Adipose tissue (tissue), 3 donors: Measurements from ENCODE around the gene LRRC7. TPM values are rescaled to one million over a fixed set of nuclear protein-coding genes. Genes with fewer than 3 reads are reported as not detected.

Experiments
- H3K27ac ChIP-seq: one replicate; pipeline ENCODE4 v1.5.1; 2013; ENCODE audit warnings: low read depth, low read length
- WGBS, 3 donors: extraction: QIAGEN DNeasy Blood & Tissue Kit; methylation state at CpG; one replicate each; pipeline ENCODE4 v1.1.7; 2013; 5-methylcytosine and 5-hydroxymethylcytosine counted together
- polyA plus RNA-seq, 3 donors: library from polyadenylated mRNA; stranded (reverse); fragments of 200-250 nt; gene quantifications; one replicate each; pipeline ENCODE4 v1.2.3, GENCODE V29; 2013
- donor health status: healthy with polysubstance abuse.
- donor health status: Bipolar disorder and iron deficiency.
- donor health status: healthy.

Gene LRRC7
- polyA plus RNA-seq = under 1 TPM in 2 of 3 donors, not detected in 1; 0.04 to 0.22 TPM

DNA sequence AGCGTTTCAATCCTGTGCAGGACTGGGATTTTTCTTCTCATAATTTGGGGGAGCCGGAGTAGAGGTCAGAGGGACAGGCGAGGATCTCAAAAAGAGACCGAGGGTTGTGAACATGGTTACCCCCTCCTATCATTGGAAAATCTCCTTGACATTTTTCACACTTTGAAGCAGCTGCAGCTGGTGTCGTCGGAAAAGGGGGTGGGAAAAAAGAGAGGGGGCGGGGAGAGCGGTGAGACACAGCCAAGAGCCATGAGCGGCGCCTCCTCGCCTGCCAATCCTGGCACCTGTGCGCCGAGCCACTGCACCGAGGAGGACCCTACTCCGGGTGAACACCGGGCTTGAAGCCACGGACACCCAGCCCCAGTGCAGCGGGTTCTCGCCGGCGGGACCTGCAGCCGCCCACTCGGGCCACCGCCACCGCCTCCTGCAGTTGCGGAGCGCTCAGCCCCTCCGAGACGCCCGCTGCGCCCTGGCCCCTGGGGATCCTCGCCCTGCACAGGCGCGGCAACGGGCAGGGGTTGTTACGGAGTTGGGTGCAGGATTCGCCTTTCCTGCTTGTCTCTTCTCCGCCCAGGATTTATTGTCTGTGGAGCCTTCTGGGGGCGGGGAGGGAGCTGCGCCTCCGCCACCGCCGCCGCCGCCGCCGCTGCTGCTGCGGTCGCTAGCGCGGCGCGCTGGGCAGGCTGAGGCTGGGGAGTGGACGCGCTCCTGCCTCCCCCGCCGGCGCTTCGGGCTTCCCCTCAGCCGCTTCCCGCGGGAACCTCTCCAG is at the start of gene LRRC7:
TSS of gene LRRC7 (plus strand) at position 271 of the 769 bp plus-strand sequence. CDS start 718 bp downstream, outside the sequence.
- WGBS, 3 donors = 0 to 1% (median 0%) methylated on average over 43 to 62 of the region's 62 CpGs
- H3K27ac ChIP-seq = no peak within 1 kb of the TSS

DNA sequence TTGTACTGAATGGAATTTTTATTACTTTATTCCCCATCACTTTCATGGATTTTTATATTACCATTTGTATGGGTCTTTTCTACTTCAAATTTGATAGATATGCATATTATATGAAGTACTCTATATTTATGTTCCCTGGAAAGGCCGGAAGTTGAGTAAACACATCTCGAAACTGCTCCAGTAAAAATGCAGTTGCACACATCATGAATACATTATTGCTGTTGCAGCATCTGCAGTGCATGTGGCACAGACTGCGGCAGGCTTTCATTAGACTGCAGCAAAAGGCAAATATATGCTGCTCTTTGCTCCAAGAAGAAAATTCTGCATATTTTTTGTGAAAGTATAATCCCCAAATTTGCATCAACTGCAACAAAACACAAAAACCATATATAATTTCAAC is 48.7 kb upstream of the LRRC7 start:
- H3K27ac ChIP-seq = no peak overlapping the region
- 80 to 86% (median 82%) methylated on average over 3 of the region's 3 CpGs for WGBS, 3 donors

DNA sequence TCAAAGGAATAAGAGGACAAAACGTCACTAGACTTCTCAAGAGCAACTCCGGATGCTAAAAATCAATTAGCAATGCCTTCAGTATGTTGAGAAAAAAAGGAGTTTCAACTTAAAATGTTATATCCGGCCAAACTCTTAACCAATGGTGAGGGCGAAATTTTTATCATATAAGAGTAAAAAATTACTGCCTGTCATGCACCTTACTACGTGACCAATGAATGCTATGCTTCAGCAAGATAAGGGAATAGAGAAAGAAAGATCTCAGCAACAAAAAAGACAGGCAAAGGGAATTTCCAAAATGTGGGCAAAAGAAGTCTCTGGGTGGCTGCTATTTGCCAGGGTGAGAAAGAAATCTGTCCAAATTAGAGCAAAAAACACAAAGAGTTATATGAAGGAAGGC is 47.4 kb upstream of the LRRC7 start:
- no peak overlapping the region for H3K27ac ChIP-seq
- WGBS, 3 donors = 62 to 71% (median 69%) methylated on average over 5 of the region's 5 CpGs

DNA sequence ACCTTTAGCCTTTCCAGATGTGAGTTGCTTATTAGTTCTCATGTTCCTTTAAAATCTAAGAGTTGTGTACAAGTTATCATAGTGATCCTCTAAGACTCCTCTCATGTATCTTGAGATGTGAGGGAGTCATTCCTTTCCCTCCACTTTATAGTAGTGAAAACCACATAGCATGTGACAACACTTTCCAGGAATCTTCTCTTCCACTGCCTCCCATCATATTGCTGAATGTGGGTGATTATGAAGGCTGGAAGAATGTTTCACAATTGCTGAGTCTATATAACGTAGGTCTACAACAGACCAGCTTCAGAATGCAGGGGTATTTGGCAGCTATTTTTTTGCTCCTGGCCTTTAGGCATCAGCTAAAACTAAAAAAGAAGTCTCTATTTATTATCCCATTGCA is 44.7 kb upstream of the LRRC7 start:
- H3K27ac ChIP-seq = no peak overlapping the region
- 59 to 66% (median 62%) methylated on average over 1 of the region's 1 CpG for WGBS, 3 donors

DNA sequence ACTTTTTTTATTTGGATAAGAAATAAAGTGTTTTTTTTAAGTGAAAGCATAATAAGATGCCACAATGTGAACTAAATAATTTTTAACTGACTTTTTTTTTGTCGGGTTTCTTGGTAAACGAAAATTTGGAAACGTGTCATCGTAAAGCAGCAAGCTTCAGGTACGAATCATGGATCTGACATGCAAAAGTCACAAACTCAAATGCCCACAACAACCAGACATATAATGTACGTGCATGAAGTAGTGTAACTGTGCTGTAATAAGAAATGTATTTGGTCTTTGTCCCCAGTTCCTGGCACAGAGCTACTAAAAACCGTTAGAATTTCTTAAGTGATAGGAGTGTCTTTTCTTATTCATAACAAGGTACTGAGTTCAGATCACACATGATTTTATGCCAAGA is 44.3 kb upstream of the LRRC7 start:
- H3K27ac ChIP-seq = no peak overlapping the region
- 73 to 83% (median 75%) methylated on average over 7 of the region's 7 CpGs for WGBS, 3 donors

DNA sequence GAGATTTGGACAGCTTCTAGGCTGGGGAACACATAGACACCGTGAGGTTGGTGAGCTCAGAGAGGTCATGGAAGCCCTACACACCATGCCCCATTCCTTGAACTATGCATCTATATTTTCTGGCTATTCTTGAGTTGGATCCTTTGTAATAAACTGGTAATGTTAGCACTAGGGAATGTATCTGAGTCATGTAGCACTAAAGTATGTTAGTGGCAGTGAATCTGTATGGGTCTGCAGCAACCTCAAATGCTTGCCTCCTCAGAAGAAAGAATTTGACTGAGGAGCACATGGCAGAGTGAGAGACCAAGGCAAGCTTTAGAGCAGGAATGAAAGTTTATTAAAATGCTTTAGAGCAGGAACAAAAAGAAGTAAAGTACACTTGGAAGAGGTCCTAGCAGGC is 43.7 kb upstream of the LRRC7 start:
- 73 to 92% (median 78%) methylated on average over 1 of the region's 1 CpG for WGBS, 3 donors

DNA sequence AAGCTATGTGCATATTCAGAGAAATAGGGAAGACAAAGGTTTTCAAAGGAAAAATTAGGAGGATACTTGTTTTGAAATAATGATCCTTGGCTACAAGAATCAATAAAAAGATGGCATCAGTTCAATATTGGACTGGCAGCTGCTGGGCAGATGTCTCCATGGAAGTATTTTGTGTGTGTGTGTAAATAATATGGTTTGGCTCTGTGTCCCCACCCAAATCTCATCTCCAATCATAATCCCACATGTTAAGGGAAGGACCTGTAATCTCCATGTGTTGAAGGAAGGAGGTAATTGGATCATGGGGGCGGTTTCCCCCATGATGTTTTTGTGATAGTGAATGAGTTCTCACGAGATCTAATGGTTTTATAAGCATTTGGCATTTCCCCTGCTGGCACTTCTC is 40.4 kb upstream of the LRRC7 start:
- no peak overlapping the region for H3K27ac ChIP-seq
- WGBS, 3 donors = 58 to 69% (median 64%) methylated on average over 2 of the region's 2 CpGs

More for the DNA sequence above, 43.7 kb upstream of the LRRC7 start:
- no peak overlapping the region for H3K27ac ChIP-seq

DNA sequence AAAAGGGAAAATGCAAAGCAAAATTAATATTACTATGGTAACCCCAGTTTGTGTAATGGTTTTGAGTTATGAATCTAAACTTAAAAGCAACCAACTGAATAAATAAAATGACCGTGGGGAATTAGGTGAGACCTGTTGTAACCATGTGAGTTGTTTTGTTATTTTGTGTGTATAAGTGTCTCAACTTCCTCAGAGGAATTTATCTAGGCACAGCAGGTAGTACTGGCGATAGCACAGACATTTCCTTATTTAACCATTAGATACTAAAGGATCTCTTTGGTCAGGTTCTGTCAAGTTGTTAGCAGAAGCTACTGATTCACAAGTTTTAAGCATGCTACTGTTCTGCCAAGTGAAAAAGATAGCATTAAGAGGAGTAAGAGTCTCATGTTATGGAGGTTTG is 39.3 kb upstream of the LRRC7 start:
- H3K27ac ChIP-seq = no peak overlapping the region
- WGBS, 3 donors = 71 to 76% (median 76%) methylated on average over 2 of the region's 2 CpGs

DNA sequence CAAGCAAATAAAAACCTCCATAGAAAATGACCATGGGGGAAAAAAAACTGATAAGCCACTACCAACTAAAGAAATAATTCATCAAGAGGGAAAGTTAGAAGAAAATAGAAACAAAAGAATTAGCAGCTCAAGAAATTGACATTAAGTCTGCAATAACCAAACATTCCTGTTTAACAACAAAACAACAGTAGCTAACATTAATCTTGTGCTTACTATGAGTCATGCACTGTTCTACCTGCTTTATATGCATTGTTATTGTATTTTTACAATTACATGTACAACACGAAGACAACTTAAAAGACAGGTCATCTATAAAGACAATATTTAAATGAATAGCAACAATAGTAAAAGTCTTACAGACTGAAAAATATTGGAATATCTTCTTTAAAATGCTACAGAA is 34.4 kb upstream of the LRRC7 start:
- WGBS, 3 donors = 65 to 86% (median 80%) methylated on average over 1 of the region's 1 CpG
- H3K27ac ChIP-seq = no peak overlapping the region

DNA sequence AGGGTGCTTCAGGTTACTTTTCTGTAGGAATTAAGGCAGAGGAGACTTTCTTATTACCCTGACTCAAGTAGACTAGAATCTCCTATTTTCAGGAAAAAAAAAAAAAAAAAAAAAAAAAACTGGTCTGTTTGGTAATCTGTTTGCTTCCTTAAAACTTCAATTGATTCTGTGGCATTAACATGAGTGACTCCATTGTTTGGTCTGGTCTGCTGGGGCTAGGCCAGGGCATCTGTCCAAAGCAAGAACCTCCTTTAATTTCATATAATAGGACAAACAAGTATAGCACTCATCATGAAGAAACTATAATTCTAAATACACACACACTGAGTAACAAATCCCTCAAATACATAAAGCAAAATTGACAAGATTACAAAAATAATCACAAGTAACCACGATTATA is 32.9 kb upstream of the LRRC7 start:
- 56 to 80% (median 70%) methylated on average over 1 of the region's 1 CpG for WGBS, 3 donors
- no peak overlapping the region for H3K27ac ChIP-seq

DNA sequence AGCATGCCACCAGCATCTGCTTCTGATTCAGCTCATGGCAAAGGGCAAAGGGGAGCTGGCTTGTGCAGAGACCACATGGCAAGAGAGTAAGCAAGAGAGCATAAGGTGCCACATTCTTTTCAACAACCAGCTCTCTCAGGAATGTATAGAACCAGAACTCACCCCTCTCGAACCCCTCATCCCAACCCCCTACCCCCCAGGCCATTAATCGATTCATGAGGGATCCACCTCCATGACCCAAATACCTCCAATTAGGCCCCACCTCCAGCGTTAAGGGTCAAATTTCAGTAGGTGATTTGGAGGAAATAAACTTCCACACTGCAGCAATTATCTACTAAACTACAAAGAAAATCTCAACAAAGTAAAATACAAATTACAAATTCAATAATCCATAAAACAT is 32.2 kb upstream of the LRRC7 start:
- 57 to 70% (median 61%) methylated on average over 3 of the region's 3 CpGs for WGBS, 3 donors

DNA sequence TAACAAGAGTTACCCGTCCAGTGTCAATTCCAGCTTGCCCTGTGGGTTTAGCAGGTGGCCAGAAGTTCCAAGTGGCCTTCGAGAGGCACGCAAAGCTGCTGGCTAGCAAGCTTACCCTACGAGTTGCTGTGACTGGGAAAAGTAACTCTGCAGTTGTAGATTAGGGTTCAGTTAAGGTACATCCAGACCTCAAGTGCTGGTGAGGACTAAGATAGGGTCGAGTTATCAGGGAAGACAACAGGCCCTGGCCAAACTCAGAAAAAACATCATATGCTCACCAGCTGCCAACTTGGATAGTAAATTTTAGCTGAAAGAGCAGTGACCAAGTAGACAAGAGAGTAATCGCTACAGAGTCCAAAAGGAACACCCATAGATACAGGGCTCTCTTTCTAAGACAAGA is 27.7 kb upstream of the LRRC7 start:
- WGBS, 3 donors = 68 to 82% (median 73%) methylated on average over 6 of the region's 6 CpGs
- no peak overlapping the region for H3K27ac ChIP-seq

More for the DNA sequence above, 32.2 kb upstream of the LRRC7 start:
- H3K27ac ChIP-seq = no peak overlapping the region

DNA sequence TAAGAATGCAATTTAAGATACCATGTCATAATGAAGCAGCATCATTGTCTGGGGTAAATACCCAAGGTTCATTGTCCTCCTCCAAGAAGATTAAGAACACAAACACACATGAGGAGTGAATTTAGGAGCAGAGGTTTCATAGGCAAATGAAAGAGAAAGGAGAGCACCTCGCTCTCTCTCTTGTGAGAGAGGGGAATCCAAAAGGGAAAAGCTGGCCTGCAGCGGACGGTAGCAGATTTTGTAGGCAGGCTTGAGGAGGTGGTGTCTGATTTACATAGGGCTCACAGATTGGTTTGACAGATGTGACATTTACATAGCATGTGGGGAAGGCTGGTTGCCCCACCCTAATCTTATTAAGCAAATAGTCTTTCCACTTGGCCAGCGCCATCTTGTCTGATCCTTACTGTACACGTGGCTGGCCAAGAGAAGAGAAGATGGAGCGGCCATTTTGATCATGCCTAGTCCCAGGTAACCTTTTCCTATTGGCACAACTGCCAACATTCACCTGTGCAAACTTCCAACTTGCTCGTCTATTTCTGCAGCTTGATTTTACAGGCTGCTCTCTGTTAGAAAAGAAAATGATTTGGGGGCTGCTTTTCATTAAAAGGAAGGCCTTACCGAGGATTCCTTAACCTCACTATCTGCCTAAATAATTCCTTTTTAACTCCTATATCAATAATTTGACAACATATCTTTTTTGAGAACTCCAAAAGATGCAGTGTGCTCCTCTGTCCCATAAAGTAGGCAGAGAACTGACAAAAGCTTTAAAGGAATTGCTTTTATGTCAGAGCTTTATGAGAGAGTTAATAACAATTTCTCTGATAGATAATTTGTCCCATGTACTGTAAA is 16.0 kb upstream of the LRRC7 start:
- 73 to 87% (median 85%) methylated on average over 8 of the region's 8 CpGs for WGBS, 3 donors
- H3K27ac ChIP-seq = no peak overlapping the region

DNA sequence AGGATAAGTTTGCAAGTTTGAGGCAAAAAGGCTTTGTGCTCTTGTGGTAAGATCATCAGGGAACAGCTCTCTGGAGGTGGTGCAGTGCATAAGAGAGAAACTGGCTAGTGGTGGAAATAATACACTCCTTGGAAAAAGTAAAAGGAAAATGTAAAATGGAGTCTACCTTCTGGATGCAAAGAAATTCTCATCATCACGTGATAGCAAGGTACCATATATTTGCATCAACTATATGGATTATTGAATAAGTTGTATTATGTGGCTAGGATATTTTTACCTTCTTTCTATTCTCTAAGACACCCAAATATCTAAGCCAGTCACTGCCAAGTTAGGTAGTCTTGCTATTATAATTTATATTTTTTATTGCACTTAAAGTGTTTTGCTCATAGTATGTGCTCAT is 14.0 kb upstream of the LRRC7 start:
- no peak overlapping the region for H3K27ac ChIP-seq
- 61 to 81% (median 79%) methylated on average over 1 of the region's 1 CpG for WGBS, 3 donors

DNA sequence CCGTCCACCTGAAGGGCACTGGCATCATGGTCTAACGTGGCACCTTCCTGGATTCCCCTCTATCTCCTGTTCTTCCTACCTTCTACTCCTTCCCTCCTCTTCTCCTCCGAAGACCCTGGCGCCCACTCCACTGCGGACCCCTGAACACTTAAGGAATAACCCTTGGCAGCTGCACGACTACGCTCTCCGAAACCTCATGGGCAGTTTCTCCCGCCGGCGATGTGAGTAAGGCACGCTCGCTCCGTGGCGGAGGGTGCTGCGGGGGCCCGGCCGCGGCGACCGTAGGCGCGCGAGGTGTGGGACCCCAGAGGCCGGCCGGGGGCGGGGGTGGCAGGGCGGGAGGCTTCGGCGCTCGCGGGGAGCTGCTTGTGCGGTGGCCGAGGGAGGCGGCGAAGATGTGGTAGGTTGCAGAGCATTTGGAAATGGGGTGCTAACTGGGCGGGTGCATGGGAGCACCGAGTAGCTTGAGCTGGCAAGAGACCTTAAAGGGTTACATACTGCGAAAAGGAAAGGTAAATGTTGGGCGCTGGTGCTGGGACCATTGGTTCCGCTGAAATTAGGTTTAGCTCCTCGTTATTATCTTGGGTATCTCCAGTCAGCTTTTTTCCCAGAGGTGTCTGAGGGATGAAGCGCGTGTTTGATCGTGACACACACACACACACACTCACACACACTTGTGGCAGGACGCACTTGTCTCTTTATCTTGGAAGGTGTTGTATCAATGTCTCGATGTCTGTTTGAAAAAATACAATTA is 876 bp downstream of the LRRC7 start:
- H3K27ac ChIP-seq = no peak overlapping the region
- 0 to 3% (median 1%) methylated on average over 47 of the region's 47 CpGs for WGBS, 3 donors

DNA sequence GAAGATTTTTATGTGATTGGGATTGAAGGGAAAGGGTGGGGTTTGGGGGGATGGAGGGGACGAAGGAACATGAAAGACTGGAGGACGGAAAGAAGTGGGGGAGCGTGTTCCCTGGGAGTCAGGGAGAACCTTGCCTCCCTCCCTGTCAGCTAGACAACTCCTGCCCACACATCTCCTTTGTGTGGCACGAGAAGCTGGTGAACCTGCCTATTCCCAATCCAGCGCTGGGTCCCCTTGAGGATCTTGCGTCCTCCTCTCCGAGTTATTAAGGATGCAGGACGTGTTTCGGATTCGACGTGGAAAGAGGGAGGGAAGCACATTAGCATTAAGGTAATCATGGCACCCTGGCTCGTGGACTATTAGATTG is 1.4 kb downstream of the LRRC7 start:
- 1 to 3% (median 2%) methylated on average over 12 of the region's 12 CpGs for WGBS, 3 donors
- H3K27ac ChIP-seq = no peak overlapping the region

DNA sequence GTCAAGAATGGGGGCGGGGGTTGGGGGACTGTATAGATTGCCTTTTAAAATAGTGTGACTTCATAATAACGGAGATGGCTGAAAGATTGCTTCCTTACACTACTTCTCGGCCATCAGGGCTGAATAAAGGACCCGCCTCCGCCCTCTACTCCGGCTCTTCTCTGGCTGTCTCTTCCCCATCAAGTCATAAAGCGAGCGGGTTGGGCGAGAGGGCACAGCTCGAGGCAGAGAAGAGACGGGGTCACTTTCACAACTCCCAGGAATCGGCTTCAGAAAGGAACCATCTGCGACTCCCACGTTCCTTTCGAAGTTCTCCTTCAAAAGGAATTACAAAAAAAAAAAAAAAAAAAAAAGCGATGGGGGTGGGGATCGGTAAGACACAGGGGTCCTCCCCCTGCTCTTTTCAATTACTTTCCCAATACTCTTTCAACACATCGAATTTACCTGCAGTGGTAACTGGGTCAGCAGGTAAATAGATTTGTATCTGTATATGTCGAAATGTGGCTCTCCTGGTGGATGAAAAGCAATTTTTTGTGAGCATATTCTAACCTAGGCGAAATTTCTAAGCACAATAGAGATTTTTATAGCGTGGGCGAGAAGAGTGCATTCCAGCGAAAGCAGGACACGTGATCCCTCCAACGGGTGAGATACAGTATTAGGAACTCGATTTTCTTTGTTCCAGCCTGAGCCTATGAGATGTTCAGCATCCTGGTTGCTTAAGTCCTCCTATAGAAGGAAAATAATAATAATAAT is 2.0 kb downstream of the LRRC7 start:
- H3K27ac ChIP-seq = no peak overlapping the region
- 3 to 10% (median 7%) methylated on average over 25 to 26 of the region's 26 CpGs for WGBS, 3 donors

DNA sequence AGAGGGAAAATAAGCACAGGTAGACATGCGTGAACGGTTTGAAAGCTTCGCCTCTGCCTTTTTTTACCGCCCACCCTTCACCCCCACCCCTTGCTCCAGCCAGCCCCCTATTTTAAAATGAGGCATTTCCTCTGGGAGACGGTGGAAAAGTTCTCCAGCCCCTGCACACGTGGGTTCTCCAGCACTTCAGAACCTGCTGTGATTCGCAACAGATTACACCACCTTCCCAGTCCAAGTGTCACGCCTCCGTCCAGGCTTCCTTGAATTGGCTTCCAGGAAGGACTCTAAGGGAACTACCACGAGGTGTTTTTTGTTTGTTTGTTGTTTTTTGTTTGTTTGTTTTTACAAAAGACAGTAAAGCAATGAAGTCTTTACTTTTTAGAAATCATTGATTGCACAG is 2.6 kb downstream of the LRRC7 start:
- 35 to 53% (median 40%) methylated on average over 10 of the region's 10 CpGs for WGBS, 3 donors
- H3K27ac ChIP-seq = no peak overlapping the region
